ENCODE results near the gene VMA21. TPM values are rescaled to one million over a fixed set of nuclear protein-coding genes. Genes with fewer than 3 reads are reported as not detected.

Gene VMA21
- total and polyA plus RNA-seq, 2 of the 4 experiments (the other 2 are of a cell fraction), result 12.3 to 28.5 TPM

GRCh38 chrX:151384807-151385206 lies 12.2 kb upstream of the VMA21 start:
- TF ChIP-seq RFX5 (IDR thresholded peaks at IDR 0.05; ENCODE audit: low read depth, low read length) (no peak), CEBPB (IDR thresholded peaks at IDR 0.05; ENCODE audit: low read depth, low read length) (no peak), FOS (IDR thresholded peaks at IDR 0.05; ENCODE audit: low read depth, low read length) (no peak), CHD1 (IDR thresholded peaks at IDR 0.05; ENCODE audit: low read depth, low read length) (no peak), POLR2A (IDR thresholded peaks at IDR 0.05; ENCODE audit: low read depth, low read length) (no peak), MAFK (IDR thresholded peaks at IDR 0.05; ENCODE audit: low read depth, low read length) (no peak), BHLHE40 (IDR thresholded peaks at IDR 0.05; ENCODE audit: low read depth, low read length) (no peak), MAZ (IDR thresholded peaks at IDR 0.05; ENCODE audit: borderline replicate concordance, low read depth, low read length) (no peak), MXI1 (IDR thresholded peaks at IDR 0.05; ENCODE audit: borderline replicate concordance, low read depth, low read length) (no peak), USF2 (IDR thresholded peaks at IDR 0.05; ENCODE audit: low read depth, low read length) (no peak), SMC3 (IDR thresholded peaks at IDR 0.05; ENCODE audit: low read depth, low read length) (no peak), ELK1 (IDR thresholded peaks at IDR 0.05; ENCODE audit: borderline replicate concordance, low read depth, low read length) (no peak), NFE2L2 (IDR thresholded peaks at IDR 0.05; ENCODE audit: low read depth, low read length) (no peak), RCOR1 (IDR thresholded peaks at IDR 0.05; ENCODE audit: insufficient replicate concordance, low read length) (no peak), RAD21 (IDR thresholded peaks at IDR 0.05; ENCODE audit: low read length) (no peak), CTCF (conservative IDR thresholded peaks at IDR 0.05; ENCODE audit: low read depth, low read length) (no peak)
- Histone ChIP-seq H3K18ac (ENCODE audit: low read depth, low read length) (no peak overlapping the region), H3K27me3 (ENCODE audit: control insufficient read depth, insufficient read depth, low read length) (no peaks in the 10 kb centered on the region), H3K9me3 (ENCODE audit: control insufficient read depth, insufficient read depth, low read length) (no peaks in the 10 kb centered on the region), H4K8ac (ENCODE audit: low read depth in 2 of 2, low read length in 2 of 2) (no peak overlapping the region), H4K20me1 (ENCODE audit: insufficient read depth, low read length) (no peaks in the 10 kb centered on the region), H3K23ac (ENCODE audit: low read depth, low read length) (no peak overlapping the region), H3K9me1 (ENCODE audit: insufficient read depth, low read length) (no peaks in the 10 kb centered on the region), H3K4me2 (ENCODE audit: low read depth, low read length) (no peak overlapping the region), H3K27ac (ENCODE audit: insufficient read depth, low read length) (no peak overlapping the region), H2BK120ac (ENCODE audit: low read depth, low read length) (no peak overlapping the region), H2AK5ac (ENCODE audit: low read depth, low read length) (no peak overlapping the region), H3K36me3 (ENCODE audit: control insufficient read depth, insufficient read depth, low read length) (no peaks in the 10 kb centered on the region), H3K4me3 (ENCODE audit: insufficient read depth, low read depth, low read length) (no peak overlapping the region), H3K4me1 (ENCODE audit: control insufficient read depth, insufficient read depth, low read length) (no peaks in the 10 kb centered on the region), H2AK9ac (replicated peaks; ENCODE audit: low read depth, low read length, poor library complexity) (no peak overlapping the region), H2AFZ (replicated peaks; ENCODE audit: low read length, poor library complexity) (no peak overlapping the region), H4K5ac (ENCODE audit: low read depth, low read length) (no peak overlapping the region), H2BK5ac (ENCODE audit: low read depth, low read length, poor library complexity, severe bottlenecking) (no peak overlapping the region), H2BK20ac (ENCODE audit: low read depth, low read length) (no peak overlapping the region), H2BK15ac (ENCODE audit: low read depth, low read length) (no peak overlapping the region), H3K79me1 (ENCODE audit: low read depth in 1 of 2, low read length in 2 of 2) (no peaks in the 10 kb centered on the region), H3K14ac (replicated peaks; ENCODE audit: low read depth, low read length) (no peak overlapping the region), H3K4ac (ENCODE audit: low read depth, low read length) (no peak overlapping the region), H3K56ac (ENCODE audit: extremely low read depth, insufficient read depth, low read length) (no peak overlapping the region), H3K9ac (ENCODE audit: low read depth, low read length) (no peak overlapping the region), H4K91ac (ENCODE audit: insufficient read depth, low read depth, low read length) (no peak overlapping the region)
- no TSS peak for BruUV-seq (replicated peaks)
- intact Hi-C loops (cut with micrococcal nuclease), result no loop called here
- no peak for ATAC-seq (ENCODE audit: low read depth)
- 25% methylated on average over 4 of the region's 7 CpGs; no CpG with 5 or more reads in 1 of the 2 experiments for WGBS, 2 experiments (ENCODE audit: extremely low coverage in 2 of 2, insufficient read length in 1 of 2)
- dilution Hi-C loops (cut with HindIII; ENCODE audit: low sequenced_read_pairs, unreplicated experiment), result no loop called here
- in situ Hi-C loops (cut with MboI; ENCODE audit: low sequenced_read_pairs), result no loop called here
- CTCF ChIA-PET, result interaction anchor here (0.6 kb wide), 1 partner anchor 390 kb away, joined by 3 read pairs; no protein-coding TSS in a partner anchor
- no peak for DNase-seq
- POLR2A ChIA-PET (ENCODE audit: unreplicated experiment), result interaction anchor here (0.6 kb wide), 1 partner anchor 13 kb away, joined by 6 read pairs; no protein-coding TSS in a partner anchor

All from IMR-90 (cell line).